T-helper 22 cell (primary cell): ENCODE measurements around the gene ERC1.

Experiments used
- DNase-seq: peaks from one replicate; pipeline ENCODE4 v3.0.0-alpha.2; 2020; ENCODE audit warnings: low read depth

Gene ERC1

DNA sequence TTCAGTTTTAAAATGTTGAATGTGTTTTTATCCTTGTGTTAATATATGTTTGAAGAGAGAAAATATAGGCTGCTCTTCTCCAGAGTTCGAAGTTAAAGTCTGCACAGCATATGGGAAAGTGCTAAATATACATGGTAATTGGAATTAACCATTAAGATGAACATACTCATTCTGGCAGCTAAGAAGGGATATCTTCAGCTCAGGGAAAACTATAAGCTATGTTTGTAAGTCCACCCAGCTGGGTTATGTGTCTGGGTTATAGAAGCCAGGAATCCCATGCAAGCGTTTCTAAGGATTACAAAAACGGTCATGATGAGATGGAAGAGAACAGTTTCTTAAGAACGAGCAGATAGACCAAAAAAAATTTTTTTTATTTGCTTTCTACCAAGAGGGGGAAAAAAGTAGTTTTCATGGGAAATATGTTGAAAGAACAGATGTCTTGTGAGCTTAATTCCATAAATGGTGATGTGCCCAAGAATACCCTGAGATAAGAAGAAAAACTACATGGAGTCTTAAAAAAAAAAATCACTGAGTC lies 404.5 kb downstream of the ERC1 start:
- DNase-seq, result no peak

GRCh38 chr12:1398673-1399072 lies 407.6 kb downstream of the ERC1 start:
- no peak for DNase-seq

DNA sequence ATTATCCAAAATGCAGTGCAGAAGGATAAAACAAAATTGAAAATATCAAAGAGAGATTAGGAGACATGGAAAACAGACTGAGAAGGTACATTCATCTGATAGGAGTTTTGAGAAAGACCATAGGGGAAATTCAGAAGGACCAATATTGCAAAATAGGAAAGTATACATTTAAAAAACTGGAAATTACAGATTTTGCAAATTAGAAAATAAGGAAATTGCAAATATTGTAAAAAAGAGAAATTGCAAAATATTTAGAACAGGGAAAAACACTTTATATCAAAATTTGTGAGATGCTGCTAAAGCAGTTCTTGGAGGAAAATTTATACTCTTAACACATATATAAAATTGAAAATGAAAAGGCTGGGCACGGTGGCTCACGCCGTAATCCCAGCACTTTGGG lies 410.9 kb downstream of the ERC1 start:
- DNase-seq, result no peak

DNA sequence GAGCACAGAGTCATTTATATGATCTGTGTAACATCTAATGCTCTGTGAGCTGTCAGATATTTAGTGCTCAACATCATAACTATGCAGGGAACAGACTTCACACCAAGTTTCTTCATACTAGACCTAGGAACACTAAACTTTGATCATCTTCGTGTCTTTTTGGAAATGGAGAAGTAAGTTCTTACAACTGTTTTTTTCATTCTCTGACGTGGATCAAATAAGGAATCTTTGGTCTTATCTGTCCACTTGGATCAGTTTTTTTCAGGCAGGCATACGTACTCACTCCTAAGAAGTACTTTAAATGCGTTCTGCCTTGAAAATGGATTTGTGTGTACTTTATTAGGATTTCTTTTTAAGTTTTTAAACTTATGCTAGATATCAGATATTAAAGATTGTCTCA lies 412.4 kb downstream of the ERC1 start:
- DNase-seq, result no peak

- DNase-seq, result no peak
Observed at GRCh38 chr12:1405619-1406018, 414.6 kb downstream of the ERC1 start.

DNA sequence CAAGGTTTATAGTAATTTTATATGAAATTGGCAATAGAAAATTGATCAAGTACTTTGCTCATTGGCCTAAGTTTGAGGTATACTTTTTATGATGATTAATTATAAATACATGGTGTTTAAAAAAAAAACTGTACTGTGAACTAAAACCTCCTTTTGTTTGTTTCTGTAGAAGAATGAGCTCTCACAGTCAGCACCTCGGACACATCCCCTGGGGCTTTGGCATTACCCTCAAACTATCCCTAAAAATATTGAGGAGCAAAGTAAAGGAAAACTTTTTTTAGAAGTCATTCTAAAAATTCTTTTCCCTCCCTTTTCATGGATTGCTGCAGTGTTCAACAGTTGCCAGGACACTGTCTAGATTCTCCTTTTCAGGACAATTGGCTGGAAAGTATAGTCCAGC lies 419.8 kb downstream of the ERC1 start:
- DNase-seq, result no peak

DNA sequence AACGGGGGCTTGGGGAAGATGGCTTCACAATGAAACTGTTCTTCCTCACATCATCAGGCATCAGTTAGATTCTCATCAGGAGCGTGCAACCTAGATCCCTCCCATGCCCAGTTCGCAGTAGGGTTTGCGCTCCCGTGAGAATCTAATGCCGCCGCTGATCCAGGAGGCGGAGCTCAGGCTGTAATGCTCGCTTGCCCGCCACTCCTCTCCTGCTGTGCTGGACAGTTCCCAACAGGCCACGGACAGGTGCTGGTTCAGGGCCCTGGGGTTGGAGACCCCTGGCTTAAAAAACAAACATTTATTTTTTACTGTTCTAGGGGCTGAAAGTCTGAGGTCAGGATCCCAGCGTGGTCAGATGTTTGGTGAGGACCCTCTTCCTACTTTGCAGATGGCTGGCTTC lies 422.9 kb downstream of the ERC1 start:
- no peak for DNase-seq

GRCh38 chr12:1418144-1418543 lies 427.1 kb downstream of the ERC1 start:
- no peak for DNase-seq

- no peak for DNase-seq
Observed at GRCh38 chr12:1419849-1420371, 428.9 kb downstream of the ERC1 start.

DNA sequence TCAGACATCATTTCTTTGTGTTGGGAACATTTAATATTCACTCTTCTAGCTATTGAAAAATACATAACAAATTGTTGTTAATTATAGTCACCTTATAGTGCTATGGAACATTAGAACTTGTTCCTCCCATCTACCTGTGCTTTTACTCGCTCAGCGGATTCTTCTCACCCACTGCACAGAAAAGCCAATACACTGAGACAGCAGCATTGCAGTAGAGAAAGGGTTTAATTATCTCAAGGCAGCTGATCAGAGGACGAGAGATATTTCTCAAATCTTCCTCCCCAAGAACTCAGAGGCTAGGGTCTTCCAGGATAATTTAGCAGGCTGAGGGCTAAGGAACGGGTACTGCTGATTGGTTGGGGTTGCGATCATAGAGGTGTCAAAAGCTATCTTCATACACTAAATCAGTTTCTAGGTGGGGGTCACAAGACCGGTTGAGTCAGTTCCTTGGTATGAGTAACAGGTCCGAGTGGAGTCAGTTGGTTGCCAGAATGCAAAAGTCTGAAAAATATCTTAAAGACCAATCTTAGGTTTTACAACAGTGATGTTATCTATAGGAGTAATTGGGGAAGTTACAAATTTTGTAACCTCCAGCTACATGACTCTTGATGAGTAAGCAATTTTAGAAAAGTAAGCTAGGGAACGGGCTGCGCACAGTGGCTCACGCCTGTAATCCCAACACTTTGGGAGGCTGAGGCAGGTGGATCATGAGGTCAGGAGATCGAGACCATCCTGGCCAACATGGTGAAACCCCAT lies 430.2 kb downstream of the ERC1 start:
- DNase-seq, result no peak

DNA sequence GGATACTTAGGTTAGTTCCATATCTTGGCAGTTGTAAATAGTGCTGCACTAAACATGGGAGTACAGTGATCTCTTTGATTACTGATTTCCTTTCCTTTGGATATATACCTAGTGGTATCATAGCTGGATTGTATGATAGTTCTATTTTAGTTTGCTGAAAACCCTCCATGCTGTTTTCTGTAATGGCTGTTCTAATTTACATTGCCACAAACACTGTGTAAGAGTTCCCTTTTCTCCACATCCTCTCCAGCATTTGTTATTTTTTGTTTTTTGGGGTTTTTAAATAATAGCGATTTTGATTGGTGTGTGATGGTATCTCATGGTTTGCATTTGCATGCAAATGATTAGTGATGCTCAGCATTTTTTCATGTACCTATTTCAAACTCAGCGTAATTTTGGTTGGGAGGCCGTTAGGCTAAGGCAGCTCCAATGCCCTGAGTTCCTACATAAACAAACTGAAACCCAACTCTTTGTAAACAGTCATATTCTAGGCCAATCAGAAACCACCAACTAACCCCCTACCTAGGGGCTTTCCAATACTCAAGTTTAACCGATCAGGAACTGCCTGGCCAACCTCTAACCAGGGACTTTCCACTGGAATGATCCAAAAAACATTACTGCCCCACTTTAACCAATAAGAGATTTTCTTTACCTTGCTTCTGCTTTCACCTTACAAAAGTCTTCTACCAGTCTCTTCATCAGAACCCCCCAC lies 431.7 kb downstream of the ERC1 start:
- DNase-seq, result no peak

GRCh38 chr12:1424674-1425395 lies 433.8 kb downstream of the ERC1 start:
- no peak for DNase-seq

DNA sequence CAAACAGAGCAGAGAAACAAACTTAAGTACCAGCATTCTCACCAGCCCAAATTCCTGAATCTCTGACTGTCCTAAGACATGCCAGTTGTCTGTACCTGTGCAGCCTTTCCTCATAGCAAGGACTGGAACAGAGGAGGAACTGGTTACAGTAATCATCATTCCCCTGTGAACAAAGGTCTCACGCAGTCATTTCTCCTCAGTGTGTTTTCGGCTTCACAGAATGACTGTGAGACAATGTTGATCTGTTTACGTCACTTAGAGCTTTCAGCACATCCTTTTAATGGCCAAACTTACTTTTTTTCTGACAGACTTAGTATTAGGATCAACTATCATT lies 434.3 kb downstream of the ERC1 start:
- DNase-seq, result no peak

- DNase-seq, result no peak
Observed at GRCh38 chr12:1428671-1429070, 437.6 kb downstream of the ERC1 start.

DNA sequence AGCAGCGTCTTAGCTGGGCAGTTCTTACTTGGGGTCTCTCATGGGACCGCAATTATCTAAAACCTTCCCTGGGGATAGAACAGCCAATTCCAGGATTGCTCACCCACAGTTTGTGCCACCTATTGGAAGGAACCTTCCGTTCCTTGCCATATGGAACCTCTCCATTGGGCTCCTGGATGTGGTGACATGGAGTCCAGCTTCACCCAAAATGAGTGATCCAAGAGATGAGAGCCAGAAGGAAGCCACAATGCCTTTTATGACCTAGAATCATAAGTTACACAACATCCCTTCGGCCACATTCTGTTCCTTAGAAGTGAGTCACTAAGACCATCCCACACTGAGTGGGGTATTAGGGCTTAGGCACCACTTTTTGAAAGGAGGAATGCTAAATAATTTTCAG lies 439.0 kb downstream of the ERC1 start:
- DNase-seq, result no peak

- DNase-seq, result no peak
Observed at GRCh38 chr12:1434296-1434955, 443.4 kb downstream of the ERC1 start.

DNA sequence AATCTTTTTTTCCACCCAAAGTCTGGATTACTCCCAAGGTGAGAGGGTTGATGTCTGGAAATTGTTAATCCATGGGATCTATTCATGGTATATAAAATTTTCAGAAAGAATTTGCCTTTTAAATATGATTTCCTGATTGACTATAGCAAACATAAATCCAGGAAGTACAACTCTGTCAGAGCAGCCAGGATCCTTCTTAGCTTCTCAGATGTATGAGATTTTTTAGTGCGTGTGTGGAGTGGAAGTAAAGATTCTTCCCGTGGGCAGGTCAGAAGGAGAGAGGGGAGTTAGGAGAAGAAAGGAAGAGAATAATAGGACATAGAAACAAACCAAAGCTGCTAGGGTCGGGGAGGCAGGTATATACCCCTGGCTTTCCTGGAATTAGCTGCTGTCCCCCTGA lies 444.0 kb downstream of the ERC1 start:
- DNase-seq, result no peak

GRCh38 chr12:1435456-1435855 lies 444.4 kb downstream of the ERC1 start:
- DNase-seq, result no peak

DNA sequence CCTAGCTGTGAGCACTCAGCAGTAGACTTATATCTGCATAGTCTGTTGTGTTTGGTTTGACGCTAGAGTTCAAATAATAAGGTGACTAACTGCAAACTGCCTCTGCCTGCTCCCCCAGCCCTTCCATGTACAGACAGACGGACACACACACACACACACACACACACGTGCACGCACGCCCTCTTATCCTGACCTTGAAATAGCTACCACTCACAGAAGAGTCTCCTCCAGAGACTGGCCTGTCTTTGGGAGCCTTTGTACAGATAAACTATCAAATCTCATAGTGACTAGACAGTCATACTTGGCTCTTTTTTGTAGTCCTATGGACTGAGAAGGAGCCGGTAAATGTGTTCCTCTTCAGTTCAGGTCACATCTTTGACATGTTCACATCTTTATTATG lies 445.0 kb downstream of the ERC1 start:
- DNase-seq, result no peak

- DNase-seq, result no peak
Observed at GRCh38 chr12:1436981-1437380, 446.0 kb downstream of the ERC1 start.

DNA sequence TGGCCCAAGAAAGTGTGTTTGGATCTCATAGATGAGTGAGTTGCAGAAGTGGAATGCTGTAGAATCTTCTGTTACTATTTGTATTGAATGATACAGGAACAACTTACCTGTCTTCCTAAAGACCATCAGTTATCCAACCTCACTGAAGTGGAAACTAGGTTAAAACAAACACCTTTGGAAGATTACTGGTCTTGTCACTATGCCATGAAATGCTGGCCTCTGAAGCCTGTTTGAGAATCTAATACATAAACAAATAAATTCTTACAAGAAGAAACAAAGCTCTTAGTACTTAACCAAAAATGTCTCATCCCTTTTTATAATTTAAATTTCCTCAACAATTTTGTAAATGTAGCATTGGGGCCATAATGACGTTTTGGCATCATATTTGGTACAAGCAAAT lies 448.2 kb downstream of the ERC1 start:
- DNase-seq, result no peak

DNA sequence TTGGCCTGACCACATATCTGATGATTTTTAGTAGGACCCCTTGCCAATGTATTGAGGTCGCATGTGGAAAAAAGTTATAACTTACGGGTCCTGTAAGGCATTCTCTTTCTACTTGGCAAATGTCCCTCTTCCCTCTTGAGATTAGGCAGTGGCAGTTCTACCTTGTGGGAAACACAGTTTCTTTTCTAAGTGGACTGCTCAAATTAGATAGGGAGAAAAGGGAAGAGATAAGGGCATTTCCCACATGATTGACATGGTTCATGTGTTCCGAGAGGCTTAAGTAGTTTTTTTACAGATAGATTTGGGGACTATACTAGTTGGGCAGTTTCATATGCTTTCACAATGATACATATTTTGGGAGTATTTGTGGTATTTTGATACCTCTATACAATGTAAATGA lies 448.7 kb downstream of the ERC1 start:
- DNase-seq, result no peak
